ENCODE results near the gene CEP131.
"Not testable (repeated sequence)": the region's sequence is repeated elsewhere in the genome, so short reads cannot be mapped to it uniquely, and the experiment has no call there.

Gene CEP131

DNA sequence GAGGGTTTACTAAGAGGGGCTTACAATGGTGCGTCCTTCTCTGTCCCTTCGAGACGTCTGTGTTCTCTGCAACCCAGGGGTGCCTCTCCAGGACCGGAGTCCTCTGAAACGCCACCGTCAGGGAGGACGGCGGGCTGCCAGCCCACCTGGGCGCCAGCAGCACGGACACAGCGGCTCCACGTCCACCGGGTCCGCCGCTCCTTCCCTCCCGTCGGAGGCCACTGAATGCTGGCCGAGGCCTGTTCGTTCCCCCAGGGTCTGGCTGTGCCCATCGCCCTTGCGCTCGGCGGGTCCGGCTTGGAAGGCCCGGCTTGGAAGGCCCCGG is 15.7 kb upstream of the CEP131 start:
- DNase-seq: no peak

DNA sequence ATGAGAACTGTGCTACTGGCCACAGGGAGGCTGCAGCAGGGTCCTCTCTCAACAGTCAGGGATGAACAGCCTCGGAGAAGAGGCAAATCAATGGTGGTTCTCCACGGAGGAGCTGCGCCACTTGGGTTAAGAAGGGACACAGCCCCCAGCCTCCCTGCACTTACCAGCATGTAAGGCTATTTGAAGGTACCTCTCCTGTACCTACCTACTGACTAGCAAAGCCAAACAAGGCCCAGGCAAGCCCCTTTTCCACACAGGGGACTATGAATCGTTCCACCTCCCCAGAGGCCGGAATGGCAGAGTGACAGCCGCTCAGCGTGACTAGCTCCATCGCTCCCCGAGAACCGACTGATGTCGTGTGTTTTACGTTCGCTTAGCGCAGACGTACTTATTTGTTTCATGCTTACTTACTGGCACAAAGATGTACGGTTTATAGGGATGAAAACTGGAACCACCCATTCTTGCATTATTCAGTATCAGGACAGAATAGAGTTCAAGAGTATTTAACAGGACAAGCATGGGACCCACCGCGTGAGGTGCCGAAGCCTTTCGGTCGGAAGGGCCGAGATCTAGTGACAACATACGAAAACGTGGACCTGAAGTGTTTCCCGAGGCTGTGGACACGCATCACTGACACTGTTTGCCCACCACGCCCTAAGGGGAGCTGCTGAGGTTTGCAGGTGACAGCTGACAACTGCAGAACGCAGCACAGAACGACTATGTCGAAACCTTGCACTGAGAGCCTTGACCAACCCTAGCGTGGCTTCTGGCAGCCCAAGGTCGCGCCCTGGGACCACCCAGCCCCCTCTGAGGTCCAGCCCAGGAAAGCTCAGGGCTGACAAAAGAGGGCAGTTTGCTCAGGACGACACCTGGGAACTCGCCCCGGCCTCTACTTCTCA is 15.1 kb upstream of the CEP131 start:
- DNase-seq: no peak

DNA sequence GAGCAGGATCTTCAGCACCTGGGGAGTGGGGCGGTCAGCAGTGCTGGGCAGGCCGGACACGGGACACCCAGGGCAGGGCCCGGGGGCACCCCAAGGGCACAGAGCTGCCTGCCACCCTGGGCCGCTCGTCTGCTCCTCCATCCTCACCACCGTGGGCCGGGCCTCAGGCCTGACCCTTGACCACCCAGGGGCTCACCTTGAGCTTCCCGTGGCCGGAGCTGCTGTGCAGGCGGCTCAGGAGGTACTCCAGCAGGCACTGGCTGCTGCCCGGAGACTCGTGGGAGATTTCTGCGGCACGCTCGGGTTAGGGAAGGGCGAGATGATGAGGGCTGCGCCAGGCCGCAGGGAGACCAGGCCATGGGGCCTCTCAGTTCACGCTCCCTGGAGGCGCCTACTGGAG is 14.0 kb upstream of the CEP131 start:
- DNase-seq: no peak

GRCh38 chr17:81235822-81236740 is 13.3 kb upstream of the CEP131 start:
- DNase-seq: no peak

DNA sequence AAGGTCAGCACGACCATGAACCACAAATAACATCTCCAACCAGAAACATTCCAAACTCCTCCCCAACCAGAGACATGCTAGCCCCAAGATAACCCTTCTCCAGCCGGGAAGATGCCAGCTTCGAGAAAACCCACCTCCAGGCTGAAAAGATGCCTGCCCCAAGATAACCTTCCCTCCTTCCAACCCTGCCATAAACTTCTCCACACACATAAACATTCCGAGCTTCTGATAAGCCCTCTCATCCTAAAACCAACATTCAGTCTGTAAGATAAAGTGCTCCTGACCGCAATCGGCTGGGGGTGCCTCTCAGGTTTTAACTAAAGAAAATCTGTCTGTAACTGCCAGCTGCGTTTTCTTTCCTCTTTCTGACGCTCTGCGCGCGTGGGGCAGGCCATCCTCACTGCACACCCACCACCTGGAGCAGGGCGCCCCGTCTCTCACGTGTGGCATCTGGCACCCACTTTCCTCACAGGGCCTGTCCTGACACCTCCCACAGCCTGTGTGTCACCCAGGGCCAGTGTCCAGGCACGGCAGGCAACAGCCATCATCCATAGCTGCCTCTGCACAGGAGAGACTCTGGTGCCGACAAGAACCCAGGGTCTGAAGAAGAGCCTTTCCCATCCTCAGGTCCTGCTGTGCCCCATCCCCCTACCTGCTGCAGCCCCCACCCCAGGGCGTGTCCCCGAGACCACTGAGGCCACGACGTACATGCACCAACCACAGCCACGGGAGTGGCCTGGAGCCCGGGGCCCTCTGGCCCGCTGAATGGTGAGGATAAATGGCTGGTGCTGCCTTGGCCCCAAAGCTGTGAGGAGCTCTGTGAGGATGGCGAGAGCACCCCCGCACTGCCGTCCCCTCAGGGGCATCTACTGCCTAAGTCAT is 12.4 kb upstream of the CEP131 start:
- DNase-seq: no peak

- DNase-seq: no peak
These were observed 11.7 kb upstream of the CEP131 start for GRCh38 chr17:81234506-81234855.

DNA sequence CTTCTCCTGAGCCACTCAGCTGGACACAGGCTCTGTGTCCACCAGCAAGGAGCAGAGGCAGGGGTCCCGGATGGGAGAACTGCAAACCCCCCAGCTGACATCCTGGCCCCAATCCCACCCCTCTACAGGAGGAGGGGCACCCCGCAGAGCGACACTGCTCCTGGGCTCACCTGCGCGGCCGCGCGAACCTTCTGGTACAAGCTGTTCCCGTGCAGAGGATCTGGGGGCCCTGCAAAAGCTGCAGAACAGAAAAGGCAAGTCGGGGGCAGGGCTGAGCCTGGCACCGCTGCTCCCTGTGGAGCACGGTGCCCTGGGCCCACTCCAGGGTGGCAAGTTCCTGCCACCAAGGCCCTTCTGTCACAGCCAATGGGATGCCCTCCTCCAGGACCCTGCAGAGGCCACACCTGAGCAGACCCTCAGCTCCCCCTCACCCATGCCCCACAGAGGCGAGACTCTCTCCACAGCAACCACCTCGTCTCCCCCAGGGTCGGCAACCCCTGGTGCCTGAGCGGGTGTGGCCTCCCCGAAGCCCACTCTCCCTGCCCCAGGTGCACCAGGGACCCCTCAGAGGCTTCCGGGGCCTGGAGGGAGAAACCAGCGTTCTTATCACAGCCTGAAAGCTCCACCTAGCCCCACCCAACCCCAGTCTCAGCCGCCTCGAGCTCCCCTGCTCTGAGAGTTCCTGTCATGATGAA is 11.2 kb upstream of the CEP131 start:
- no peak for DNase-seq

- no peak for DNase-seq
These were observed 10.6 kb upstream of the CEP131 start for GRCh38 chr17:81233316-81233715.

- DNase-seq: no peak
These were observed 10.0 kb upstream of the CEP131 start for GRCh38 chr17:81232616-81233241.

DNA sequence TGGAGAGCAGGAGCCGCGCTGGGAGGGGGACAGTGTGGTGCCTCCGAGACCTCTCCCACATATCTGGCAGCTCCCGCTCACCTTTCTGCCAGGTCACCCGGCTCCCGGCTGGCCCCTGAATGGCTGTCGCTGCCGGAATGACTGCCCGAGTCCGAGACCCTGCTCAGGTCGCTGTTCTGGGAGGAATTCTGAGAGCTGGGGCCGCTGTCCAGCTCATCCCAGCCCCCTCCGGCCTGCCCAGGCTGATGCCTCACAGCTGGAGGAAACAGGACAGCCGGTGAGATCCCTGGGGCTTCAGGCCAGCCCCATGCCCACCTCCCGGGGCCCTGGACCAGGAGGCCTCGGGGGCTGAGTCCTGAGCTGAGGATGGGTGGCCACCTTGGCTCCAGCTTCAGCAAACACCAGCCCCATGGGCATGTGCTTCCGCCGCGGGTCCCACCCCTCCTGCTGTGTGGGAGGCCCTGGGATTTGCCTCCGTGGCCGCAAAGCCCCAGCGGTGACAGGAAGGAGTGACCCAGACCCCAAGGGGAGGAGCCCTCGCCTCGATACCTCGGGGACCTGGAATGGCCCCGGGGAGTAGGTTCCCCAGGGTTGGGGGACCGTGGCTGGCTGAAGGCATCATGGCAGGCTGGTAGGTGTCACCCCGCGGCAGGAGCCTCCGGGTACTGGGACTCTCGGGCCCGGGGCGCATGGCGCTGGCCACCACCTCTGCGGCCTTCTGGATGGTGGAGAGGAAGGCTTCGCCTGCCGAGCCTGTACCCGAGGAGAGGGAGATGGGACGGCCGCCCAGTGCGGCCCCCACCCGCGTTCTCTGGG is 9.2 kb upstream of the CEP131 start:
- no peak for DNase-seq

GRCh38 chr17:81231121-81231645 is 8.4 kb upstream of the CEP131 start:
- DNase-seq: no peak

DNA sequence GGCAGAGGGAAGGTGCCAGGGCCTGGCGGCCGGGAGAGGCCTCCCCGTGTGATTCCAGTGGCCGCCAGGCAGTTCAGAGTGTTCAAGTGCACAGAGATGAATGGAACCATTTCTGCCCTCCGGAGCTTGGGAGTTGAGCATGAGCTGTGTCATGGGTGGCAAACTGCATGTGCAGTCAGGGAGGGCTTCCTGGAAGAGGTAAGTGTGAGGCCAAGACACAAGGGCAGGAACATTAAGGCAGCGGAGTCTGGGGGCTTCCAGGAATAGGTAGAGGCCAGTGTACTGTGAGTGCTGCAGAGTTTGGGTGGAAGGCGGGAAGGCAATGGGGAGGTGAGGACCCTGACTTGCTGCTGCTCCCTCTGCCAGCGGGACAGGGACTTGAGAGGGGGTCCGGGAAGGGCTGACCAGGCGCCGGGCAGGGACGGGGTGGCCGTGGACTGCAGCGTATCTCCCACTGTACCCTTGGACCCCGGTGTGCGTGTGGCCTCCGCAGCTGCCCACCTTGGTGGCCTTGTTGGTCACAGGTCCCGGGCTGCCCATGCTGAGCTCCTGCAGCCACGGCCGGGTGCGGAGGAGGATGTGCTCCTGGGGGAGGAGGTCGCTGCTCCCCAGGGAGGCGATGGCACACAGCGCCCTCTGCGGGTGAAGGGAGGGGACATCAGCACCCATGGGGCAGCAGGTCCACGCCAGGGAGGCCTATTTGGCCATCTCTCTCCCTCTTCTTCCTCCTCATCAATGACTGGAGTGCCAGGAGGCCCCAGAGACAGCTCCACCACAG is 7.5 kb upstream of the CEP131 start:
- no peak for DNase-seq

DNA sequence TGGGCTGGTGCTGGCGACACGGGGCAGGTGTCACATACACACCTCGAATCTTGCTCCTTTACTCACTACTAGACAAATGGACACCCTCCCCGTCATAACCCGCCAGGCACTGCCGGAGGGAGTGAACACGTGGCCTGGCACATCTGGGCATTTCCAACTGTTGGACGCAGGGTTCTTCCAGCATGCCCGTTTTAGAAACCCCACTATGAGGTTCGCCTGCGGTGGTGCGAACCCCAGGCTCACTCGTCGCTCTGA is 6.8 kb upstream of the CEP131 start:
- no peak for DNase-seq

- no peak for DNase-seq
These were observed 6.3 kb upstream of the CEP131 start for GRCh38 chr17:81228834-81229665.

DNA sequence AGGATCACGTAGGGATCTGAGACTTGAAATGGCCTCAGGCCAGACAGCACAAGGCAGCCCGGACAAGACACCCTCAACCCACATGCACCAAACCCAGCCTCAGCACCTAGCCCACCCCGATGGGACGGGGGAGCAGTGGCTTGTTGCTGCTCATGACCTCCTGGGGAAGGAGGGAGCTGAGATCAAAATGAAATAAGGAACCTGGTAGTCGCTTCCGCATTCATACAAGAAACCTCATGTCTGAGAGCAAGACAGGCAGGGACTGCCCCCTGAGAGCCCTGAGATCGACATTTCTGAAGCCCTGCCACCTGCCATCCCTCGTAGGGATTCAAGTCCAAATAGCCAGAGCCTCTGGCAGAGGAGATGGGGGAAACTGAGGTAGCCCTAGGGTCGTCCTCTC is 5.7 kb upstream of the CEP131 start:
- DNase-seq: no peak

GRCh38 chr17:81227630-81228029 is 4.9 kb upstream of the CEP131 start:
- not testable (repeated sequence) for DNase-seq

DNA sequence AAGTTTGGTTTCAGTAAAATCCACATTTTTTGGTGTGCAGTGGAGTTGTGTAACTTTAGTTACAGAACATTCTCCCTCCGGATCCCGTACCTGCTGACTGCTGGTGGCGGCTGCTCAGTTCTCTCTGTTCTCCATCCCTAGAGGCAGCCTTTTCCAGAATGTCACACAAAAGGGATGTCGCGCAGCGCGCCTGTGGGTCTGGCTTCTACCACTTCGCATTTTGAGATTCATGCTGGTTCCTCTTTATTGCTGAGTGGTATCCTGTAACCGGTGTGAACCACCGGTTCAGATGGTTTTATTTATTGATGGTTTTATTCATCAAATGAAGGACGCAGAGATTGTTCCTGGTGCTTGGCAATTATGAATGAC is 981 bp upstream of the CEP131 start:
- DNase-seq: no peak

- DNase-seq: no peak
These were observed 202 bp downstream of the CEP131 start for GRCh38 chr17:81222620-81222905.

- no peak for DNase-seq
These were observed 734 bp downstream of the CEP131 start for GRCh38 chr17:81221842-81222619.

Measured in activated effector memory CD4-positive, alpha-beta T cell treated with Interleukin-2 at 50 U/mL for 16 hours (primary cell).